Stimulated activated CD4-positive, alpha-beta T cell treated with anti-CD3 and anti-CD28 coated beads, Interleukin-12 subunit alpha, Interleukin-12 subunit beta, amount 100 ng/mL, for 24 hours (primary cell): ENCODE data around the gene PALD1.

Source experiments
- DNase-seq, 2 experiments: peaks; one replicate each; pipeline ENCODE4 v3.0.0-alpha.2; 2020; ENCODE audit warnings: low read depth in 2 of 2

PALD1 gene

GRCh38 chr10:70457759-70458305 lies 20.7 kb upstream of the PALD1 start:
- DNase-seq: no peak

- DNase-seq: peak in 1 of 2 experiments; percentile 51
Measured at GRCh38 chr10:70458329-70459060, 20.1 kb upstream of the PALD1 start.

GRCh38 chr10:70459061-70459773 lies 19.4 kb upstream of the PALD1 start:
- no peak for DNase-seq

DNA sequence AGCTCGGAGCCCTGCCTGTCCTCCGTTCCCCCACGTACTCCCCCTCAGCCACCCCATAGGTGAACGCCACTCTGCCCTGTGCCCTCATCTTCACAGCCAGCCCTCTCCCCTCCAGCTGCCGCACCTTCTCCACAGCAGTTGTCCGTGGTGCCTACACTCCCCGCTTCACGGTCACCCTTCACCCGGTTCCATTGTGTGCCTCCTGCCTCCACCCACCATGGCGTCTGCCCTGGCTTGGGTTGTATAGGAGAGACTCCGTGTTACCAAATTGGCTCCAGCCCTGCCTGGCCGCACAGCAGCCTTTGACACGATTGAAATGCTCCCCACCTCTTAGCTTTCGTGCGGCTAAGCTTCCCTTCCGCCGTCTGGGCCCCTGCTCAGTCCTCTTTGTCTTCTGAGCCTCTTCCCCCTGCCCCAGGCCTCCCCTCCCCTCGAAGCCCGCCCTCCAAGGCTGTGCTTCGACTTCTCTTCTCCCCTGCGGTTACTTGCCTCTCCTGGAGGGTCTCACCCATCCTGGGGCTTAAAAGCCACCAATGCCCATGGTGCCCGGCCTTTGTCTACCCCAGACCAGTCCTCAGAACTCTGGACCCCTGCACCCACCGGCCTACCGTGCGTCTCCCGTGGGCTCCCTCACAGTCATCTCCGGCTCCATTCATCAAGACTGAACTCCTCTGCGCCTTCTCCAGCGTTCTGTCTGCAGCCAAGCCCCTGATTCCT lies 18.6 kb upstream of the PALD1 start:
- DNase-seq: no peak

GRCh38 chr10:70461397-70462348 lies 16.9 kb upstream of the PALD1 start:
- peak in 1 of 2 experiments; percentile 38 for DNase-seq

DNA sequence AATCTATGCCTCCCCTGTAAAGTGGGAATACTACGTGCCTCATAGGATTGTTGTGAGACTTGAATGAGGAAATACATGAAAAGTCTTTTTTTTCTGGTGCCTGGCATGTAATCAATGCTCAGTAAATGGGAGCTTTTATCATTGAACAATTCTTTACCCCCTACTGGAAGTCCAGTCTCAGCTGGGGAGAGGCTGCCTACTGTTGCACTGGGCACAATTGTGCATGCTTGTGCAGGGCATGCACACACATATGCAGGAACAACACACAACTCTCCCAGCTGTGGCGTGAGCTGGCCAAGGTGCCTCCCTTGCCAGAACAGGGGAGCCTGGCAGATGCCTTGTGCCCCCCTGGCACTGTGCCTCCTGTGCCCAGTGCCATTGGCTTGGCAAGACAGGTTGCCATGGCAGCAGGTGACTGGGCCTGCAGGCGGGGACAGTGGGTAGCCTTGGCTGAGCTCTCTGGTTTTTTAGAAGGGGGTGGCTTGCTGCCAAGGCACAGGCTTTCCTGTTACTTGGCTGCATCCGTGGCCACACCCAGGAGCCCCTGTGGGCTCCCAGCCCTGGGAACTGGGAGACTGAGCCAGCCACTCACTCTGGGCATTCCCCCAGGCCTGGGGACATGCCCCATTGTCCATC lies 16.1 kb upstream of the PALD1 start:
- DNase-seq: no peak

- no peak for DNase-seq
Measured at GRCh38 chr10:70465278-70465677, 13.3 kb upstream of the PALD1 start.

- no peak for DNase-seq
Measured at GRCh38 chr10:70465832-70466231, 12.7 kb upstream of the PALD1 start.

DNA sequence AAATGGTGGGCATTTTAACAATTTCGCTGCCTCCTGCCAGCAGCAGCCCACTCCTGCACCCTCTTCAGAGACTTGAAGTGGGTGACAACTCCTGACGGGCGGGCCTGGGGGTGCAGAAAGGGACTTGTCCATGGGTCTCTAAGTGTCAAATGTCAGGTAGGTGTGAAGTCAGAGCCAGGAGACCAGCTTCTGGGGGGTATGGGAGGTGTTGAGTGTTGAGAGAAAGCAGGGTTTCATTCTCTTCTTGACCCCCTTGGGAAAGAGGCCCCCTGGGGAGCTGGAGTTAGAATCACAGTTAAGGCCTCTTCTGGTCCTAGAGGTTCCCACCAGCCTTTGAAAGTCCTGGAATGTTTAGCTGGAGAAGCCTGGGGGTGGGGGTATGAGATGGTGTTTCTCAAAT lies 11.6 kb upstream of the PALD1 start:
- DNase-seq: no peak

- no peak for DNase-seq
Measured at GRCh38 chr10:70472799-70473454, 5.6 kb upstream of the PALD1 start.

- DNase-seq: no peak
Measured at GRCh38 chr10:70474780-70475179, 3.8 kb upstream of the PALD1 start.

DNA sequence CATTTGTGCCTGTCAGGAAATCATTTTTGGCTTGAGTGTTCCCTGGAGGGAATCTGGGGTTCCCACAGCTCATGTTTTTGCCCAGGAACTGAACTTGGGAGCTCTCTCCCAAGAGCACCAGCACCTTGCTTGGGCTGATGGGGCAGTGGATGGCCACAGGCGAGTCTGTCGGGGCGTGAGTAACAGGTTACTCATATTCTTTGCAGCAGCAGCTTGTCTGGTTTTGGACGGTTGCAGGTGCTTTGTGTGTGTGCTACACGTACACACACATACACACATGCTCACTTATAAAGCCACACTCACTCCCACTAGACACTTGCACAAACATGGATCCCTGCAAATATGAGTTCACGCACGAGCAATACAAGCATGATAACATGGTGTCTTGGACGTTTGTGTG lies 2.9 kb upstream of the PALD1 start:
- no peak for DNase-seq

GRCh38 chr10:70476249-70477035 lies 2.1 kb upstream of the PALD1 start:
- no peak for DNase-seq

GRCh38 chr10:70477661-70478162 lies 855 bp upstream of the PALD1 start:
- peak; percentile 61 to 68 for DNase-seq

GRCh38 chr10:70479165-70479581 lies 606 bp downstream of the PALD1 start:
- DNase-seq: no peak

- DNase-seq: no peak
Measured at GRCh38 chr10:70479626-70480238, 1.2 kb downstream of the PALD1 start.

GRCh38 chr10:70480239-70480861 lies 1.8 kb downstream of the PALD1 start:
- no peak for DNase-seq

- no peak for DNase-seq
Measured at GRCh38 chr10:70481105-70481504, 2.5 kb downstream of the PALD1 start.
